Body of pancreas (tissue), 4 donors: Measurements from ENCODE around the gene NR1H2. TPM values are rescaled to one million over a fixed set of nuclear protein-coding genes. Genes with fewer than 3 reads are reported as not detected.

Experiments
- ATAC-seq: fragments of 150-250 bp; one replicate; pipeline ENCODE4 v1.9.1; 2016
- DNase-seq, 4 donors: peaks; one replicate each; pipeline ENCODE4 v3.0.0-alpha.2; 2019
- H3K27ac ChIP-seq, 4 donors: fragments of 200-600 bp; sonication (generic); 1 replicate in 3 of 4; 2 replicates in 1 of 4; pipeline versions ENCODE4 v1.5.1 to v1.6.1; 2016 to 2019; ENCODE audit warnings: mild to moderate bottlenecking in 1 of 4, mixed read lengths in 1 of 4, moderate library complexity in 1 of 4
- H3K27me3 ChIP-seq, 2 donors: fragments of 200-600 bp; sonication (generic); one replicate each; pipeline ENCODE4 v1.6.0; 2016; ENCODE audit warnings: mild to moderate bottlenecking in 1 of 2
- H3K36me3 ChIP-seq, 2 donors: fragments of 200-600 bp; sonication (generic); replicated peaks in 1 of 2; 2 replicates each; pipeline ENCODE4 v1.5.1; 2016; ENCODE audit warnings: low read depth in 2 of 2; ENCODE audit not compliant: insufficient read depth in 1 of 2
- H3K4me1 ChIP-seq: fragments of 200-600 bp; sonication (generic); one replicate; pipeline ENCODE4 v1.6.0; 2016
- H3K4me3 ChIP-seq, 2 donors: fragments of 200-600 bp; sonication (generic); 1 replicate in 1 of 2; 2 replicates in 1 of 2; pipeline ENCODE4 v1.5.1; 2016 to 2019
- H3K9me3 ChIP-seq, 3 donors: fragments of 200-600 bp; sonication (generic); 1 replicate in 2 of 3; 2 replicates in 1 of 3; pipeline ENCODE4 v1.5.1; 2016
- CTCF ChIP-seq, 7 experiments: fragments of 450-650 bp in 4 of 7; fragments of 200-600 bp in 3 of 7; sonication (generic) in 3 of 7; IDR thresholded peaks; one replicate each; pipeline ENCODE4 v1.5.1; 2016 to 2019; ENCODE audit warnings: antibody characterized with exemption in 7 of 7
- POLR2A ChIP-seq, 3 donors: fragments of 450-650 bp; IDR thresholded peaks; one replicate each; pipeline ENCODE4 v1.6.1; 2016; ENCODE audit warnings: antibody characterized with exemption in 3 of 3, mild to moderate bottlenecking in 2 of 3
- WGBS, 2 donors: methylation state at CpG; one replicate each; pipeline ENCODE4 v1.1.5; 2017; 5-methylcytosine and 5-hydroxymethylcytosine counted together
- intact Hi-C: fragments of 100-400 bp; cut with DNase I; formaldehyde crosslinking; loops from one replicate; pipeline ENCODE4 v1.15.1; 2023
- total RNA-seq, 2 donors: library from RNA; depleted of rRNA; stranded (reverse); fragments of >200 nt; gene quantifications; one replicate each; pipeline ENCODE4 v1.1.0, GENCODE V29; 2016

The NR1H2 gene
- total RNA-seq, 2 donors from 2014 or later, result 43.2 to 50.1 TPM

- no peaks in the 10 kb centered on the region for H3K27me3 ChIP-seq
- H3K4me1 ChIP-seq, result no peaks in the 10 kb centered on the region
- no peak overlapping the region for H3K27ac ChIP-seq
- intact Hi-C loops, result no loop called here
- 96 to 98% methylated on average over 9 of the region's 9 CpGs for WGBS, 2 donors
- no peaks in the 10 kb centered on the region for H3K36me3 ChIP-seq
- no peaks in the 10 kb centered on the region for H3K9me3 ChIP-seq
- DNase-seq, result no peak
- TF ChIP-seq POLR2A (IDR thresholded peaks at IDR 0.05) (no peak), CTCF (IDR thresholded peaks at IDR 0.05) (no peak)
- no peak overlapping the region for H3K4me3 ChIP-seq
- ATAC-seq, result no peak
Observed at GRCh38 chr19:50394017-50394416, 17.8 kb downstream of the NR1H2 start.

GRCh38 chr19:50398675-50399367 is 22.6 kb downstream of the NR1H2 start:
- ATAC-seq (no peak), DNase-seq (no peak)
- Histone ChIP-seq H3K4me3 (no peak overlapping the region), H3K9me3 (no peaks in the 10 kb centered on the region), H3K27me3 (no peaks in the 10 kb centered on the region), H3K27ac (no peak overlapping the region), H3K4me1 (no peaks in the 10 kb centered on the region), H3K36me3 (no peaks in the 10 kb centered on the region)
- intact Hi-C loops, result no loop called here
- 91 to 92% methylated on average over 13 of the region's 13 CpGs for WGBS, 2 donors
- TF ChIP-seq POLR2A (IDR thresholded peaks at IDR 0.05) (no peak), CTCF (IDR thresholded peaks at IDR 0.05) (no peak)

- TF ChIP-seq POLR2A (IDR thresholded peaks at IDR 0.05) (no peak), CTCF (IDR thresholded peaks at IDR 0.05) (no peak)
- no peaks in the 10 kb centered on the region for H3K36me3 ChIP-seq
- 93 to 95% methylated on average over 3 to 10 of the region's 10 CpGs for WGBS, 2 donors
- ATAC-seq (no peak), DNase-seq (no peak)
- no peaks in the 10 kb centered on the region for H3K27me3 ChIP-seq
- H3K4me3 ChIP-seq, result no peak overlapping the region
- H3K9me3 ChIP-seq, result no peaks in the 10 kb centered on the region
- H3K4me1 ChIP-seq, result no peaks in the 10 kb centered on the region
- H3K27ac ChIP-seq, result no peak overlapping the region
- intact Hi-C loops, result no loop called here
Observed at GRCh38 chr19:50399368-50399745, 23.1 kb downstream of the NR1H2 start.

GRCh38 chr19:50401605-50402450 is 25.6 kb downstream of the NR1H2 start:
- Histone ChIP-seq H3K36me3 (no peaks in the 10 kb centered on the region), H3K27me3 (no peaks in the 10 kb centered on the region), H3K4me3 (no peak overlapping the region), H3K9me3 (no peaks in the 10 kb centered on the region), H3K4me1 (no peaks in the 10 kb centered on the region), H3K27ac (no peak overlapping the region)
- no peak for DNase-seq
- no peak for TF ChIP-seq POLR2A (IDR thresholded peaks at IDR 0.05)
- no peak for TF ChIP-seq CTCF (IDR thresholded peaks at IDR 0.05)
- ATAC-seq, result no peak
- intact Hi-C loops, result no loop called here
- WGBS, 2 donors, result 94 to 95% methylated on average over 21 to 46 of the region's 48 CpGs
